GM21528 (cell line): ENCODE measurements around the gene KHDC4.
A peak's percentile ranks its signal among the peaks of the same experiment; 100 is the strongest.
"Not testable (repeated sequence)": the region's sequence is repeated elsewhere in the genome, so short reads cannot be mapped to it uniquely, and the experiment has no call there.

Source experiments
- ATAC-seq: cut with Tn5 transposase; IDR thresholded peaks from one replicate; pipeline ENCODE4 v1.9.1; 2021; ENCODE audit warnings: mild to moderate bottlenecking, moderate library complexity; ENCODE audit not compliant: unreplicated experiment, low FRiP score

KHDC4 gene

GRCh38 chr1:155911156-155912055 is 22.8 kb downstream of the KHDC4 start, which contains the start of gene RIT1:
Gene RIT1, minus strand, starts transcription at chr1:155911349. Its CDS starts 588 bp downstream, at chr1:155910761.
- ATAC-seq: peak; percentile 77

- no peak for ATAC-seq
These were observed 23.5 kb downstream of the KHDC4 start for GRCh38 chr1:155910621-155911121.

GRCh38 chr1:155909894-155910293 is 24.3 kb downstream of the KHDC4 start:
- no peak for ATAC-seq

GRCh38 chr1:155904261-155904660 is 30.0 kb downstream of the KHDC4 start:
- ATAC-seq: no peak

- ATAC-seq: no peak
These were observed 34.1 kb downstream of the KHDC4 start for GRCh38 chr1:155900161-155900560.

- no peak for ATAC-seq
These were observed 34.5 kb downstream of the KHDC4 start for GRCh38 chr1:155899683-155900082.

GRCh38 chr1:155898888-155899287 is 35.3 kb downstream of the KHDC4 start:
- ATAC-seq: no peak

GRCh38 chr1:155897746-155898145 is 36.5 kb downstream of the KHDC4 start:
- no peak for ATAC-seq

- not testable (repeated sequence) for ATAC-seq
These were observed 37.7 kb downstream of the KHDC4 start for GRCh38 chr1:155896476-155896875.

GRCh38 chr1:155895617-155896016 is 38.6 kb downstream of the KHDC4 start:
- ATAC-seq: not testable (repeated sequence)

GRCh38 chr1:155893389-155894142 is 40.6 kb downstream of the KHDC4 start:
- ATAC-seq: no peak

- ATAC-seq: no peak
These were observed 41.4 kb downstream of the KHDC4 start for GRCh38 chr1:155892796-155893195.

GRCh38 chr1:155890251-155890650 is 44.0 kb downstream of the KHDC4 start:
- ATAC-seq: no peak

GRCh38 chr1:155889566-155889965 is 44.6 kb downstream of the KHDC4 start:
- no peak for ATAC-seq

GRCh38 chr1:155888481-155888880 is 45.7 kb downstream of the KHDC4 start:
- no peak for ATAC-seq

- ATAC-seq: no peak
These were observed 49.2 kb downstream of the KHDC4 start for GRCh38 chr1:155884982-155885381.

GRCh38 chr1:155884031-155884960 is 49.9 kb downstream of the KHDC4 start:
- no peak for ATAC-seq

- no peak for ATAC-seq
These were observed 51.4 kb downstream of the KHDC4 start for GRCh38 chr1:155882766-155883165.

GRCh38 chr1:155882235-155882634 is 52.0 kb downstream of the KHDC4 start:
- no peak for ATAC-seq

- no peak for ATAC-seq
These were observed 53.3 kb downstream of the KHDC4 start for GRCh38 chr1:155880950-155881349.
